ENCODE results near the gene ZFYVE28. TPM values are rescaled to one million over a fixed set of nuclear protein-coding genes. Genes with fewer than 3 reads are reported as not detected.
"Not testable (repeated sequence)": the region's sequence is repeated elsewhere in the genome, so short reads cannot be mapped to it uniquely, and the experiment has no call there.

ZFYVE28 gene
- total RNA-seq, 2 experiments from 2014 or later = 6.1 to 6.3 TPM

- Mint-ChIP-seq H3K36me3 (ENCODE audit: low read depth) (no peaks in the 10 kb centered on the region), H3K27ac (no peak overlapping the region), H3K4me1 (ENCODE audit: low read depth) (no peaks in the 10 kb centered on the region), H3K27me3 (ENCODE audit: low read depth) (peaks cover 6% of the 10 kb centered on the region), H3K9me3 (ENCODE audit: insufficient read depth) (no peaks in the 10 kb centered on the region), H3K4me3 (no peak overlapping the region)
- DNase-seq (no peak), ATAC-seq (no peak)
- ChIA-PET POLR2A (interaction anchor here (0.8 kb wide), 1 partner anchor 214 kb away, joined by 3 read pairs; no protein-coding TSS in a partner anchor), CTCF (interaction anchor here (1.1 kb wide), 1 partner anchor 34 kb away, joined by 3 read pairs; no protein-coding TSS in a partner anchor)
These were observed 15.3 kb upstream of the ZFYVE28 start for GRCh38 chr4:2433609-2434350.

GRCh38 chr4:2432991-2433530 lies 14.6 kb upstream of the ZFYVE28 start:
- Mint-ChIP-seq H3K27me3 (ENCODE audit: low read depth) (peaks cover 6% of the 10 kb centered on the region), H3K4me3 (no peak overlapping the region), H3K36me3 (ENCODE audit: low read depth) (no peaks in the 10 kb centered on the region), H3K4me1 (ENCODE audit: low read depth) (no peaks in the 10 kb centered on the region), H3K9me3 (ENCODE audit: insufficient read depth) (no peaks in the 10 kb centered on the region), H3K27ac (no peak overlapping the region)
- DNase-seq (no peak), ATAC-seq (no peak)
- CTCF ChIA-PET = no interaction called here
- POLR2A ChIA-PET = no interaction called here

- Mint-ChIP-seq H3K27me3 (ENCODE audit: low read depth) (peaks cover 6% of the 10 kb centered on the region), H3K9me3 (ENCODE audit: insufficient read depth) (no peaks in the 10 kb centered on the region), H3K4me1 (ENCODE audit: low read depth) (no peaks in the 10 kb centered on the region), H3K36me3 (ENCODE audit: low read depth) (no peaks in the 10 kb centered on the region), H3K4me3 (no peak overlapping the region), H3K27ac (no peak overlapping the region)
- ATAC-seq (no peak), DNase-seq (no peak)
- ChIA-PET POLR2A (no interaction called here), CTCF (interaction anchor here (1.3 to 1.4 kb wide), 2 partner anchors 13 to 19 kb away, joined by 4 to 6 read pairs; partner anchors contain the start of gene CFAP99)
These were observed 13.6 kb upstream of the ZFYVE28 start for GRCh38 chr4:2432004-2432403.

GRCh38 chr4:2429945-2430757 lies 11.7 kb upstream of the ZFYVE28 start:
- ATAC-seq, DNase-seq, H3K4me3 Mint-ChIP-seq: not testable (repeated sequence)

GRCh38 chr4:2428496-2429213 lies 10.2 kb upstream of the ZFYVE28 start:
- H3K27me3 Mint-ChIP-seq (ENCODE audit: low read depth) = peaks cover 8% of the 10 kb centered on the region
- DNase-seq (no peak), ATAC-seq (no peak)
- no peak overlapping the region for H3K27ac Mint-ChIP-seq
- POLR2A ChIA-PET = interaction anchor here (0.6 kb wide), 1 partner anchor 843 kb away, joined by 4 read pairs; no protein-coding TSS in a partner anchor
- H3K36me3 Mint-ChIP-seq (ENCODE audit: low read depth) = no peaks in the 10 kb centered on the region
- H3K9me3 Mint-ChIP-seq (ENCODE audit: insufficient read depth) = no peaks in the 10 kb centered on the region
- CTCF ChIA-PET = interaction anchor here (1.3 kb wide), 1 partner anchor 10 kb away, joined by 5 read pairs; the partner anchor contains the start of gene CFAP99
- H3K4me1 Mint-ChIP-seq (ENCODE audit: low read depth) = no peaks in the 10 kb centered on the region
- no peak overlapping the region for H3K4me3 Mint-ChIP-seq

More at GRCh38 chr4:2429945-2430757, 11.7 kb upstream of the ZFYVE28 start:
- H3K36me3 Mint-ChIP-seq (ENCODE audit: low read depth); H3K27me3 Mint-ChIP-seq (ENCODE audit: low read depth); POLR2A ChIA-PET; H3K27ac Mint-ChIP-seq; H3K9me3 Mint-ChIP-seq (ENCODE audit: insufficient read depth); H3K4me1 Mint-ChIP-seq (ENCODE audit: low read depth): not testable (repeated sequence)
- CTCF ChIA-PET = interaction anchor here (1.5 kb wide), 1 partner anchor 11 kb away, joined by 5 read pairs; no protein-coding TSS in a partner anchor

GRCh38 chr4:2427383-2428334 lies 9.2 kb upstream of the ZFYVE28 start:
- H3K9me3 Mint-ChIP-seq (ENCODE audit: insufficient read depth) = no peaks in the 10 kb centered on the region
- ChIA-PET POLR2A (interaction anchor here (0.9 kb wide), 1 partner anchor 41 kb away, joined by 3 read pairs; the partner anchor contains the start of gene RNF4), CTCF (interaction anchor here (1.1 to 1.3 kb wide), 2 partner anchors 9 to 14 kb away, joined by 3 to 5 read pairs; partner anchors contain the start of gene CFAP99)
- DNase-seq (no peak), ATAC-seq (no peak)
- no peaks in the 10 kb centered on the region for H3K36me3 Mint-ChIP-seq (ENCODE audit: low read depth)
- H3K4me1 Mint-ChIP-seq (ENCODE audit: low read depth) = no peaks in the 10 kb centered on the region
- H3K27me3 Mint-ChIP-seq (ENCODE audit: low read depth) = peaks cover 8% of the 10 kb centered on the region
- no peak overlapping the region for H3K4me3 Mint-ChIP-seq
- no peak overlapping the region for H3K27ac Mint-ChIP-seq

GRCh38 chr4:2426711-2427275 lies 8.3 kb upstream of the ZFYVE28 start:
- ChIA-PET POLR2A (interaction anchor here (0.9 kb wide), 1 partner anchor 42 kb away, joined by 3 read pairs; the partner anchor contains the start of gene RNF4), CTCF (interaction anchor here (1.1 to 1.3 kb wide), 2 partner anchors 8 to 15 kb away, joined by 3 to 5 read pairs; partner anchors contain the start of gene CFAP99)
- Mint-ChIP-seq H3K9me3 (ENCODE audit: insufficient read depth) (no peaks in the 10 kb centered on the region), H3K4me3 (no peak overlapping the region), H3K27me3 (ENCODE audit: low read depth) (peaks cover 12% of the 10 kb centered on the region), H3K36me3 (ENCODE audit: low read depth) (no peaks in the 10 kb centered on the region), H3K27ac (no peak overlapping the region), H3K4me1 (ENCODE audit: low read depth) (no peaks in the 10 kb centered on the region)
- DNase-seq (no peak), ATAC-seq (no peak)

GRCh38 chr4:2426069-2426397 lies 7.6 kb upstream of the ZFYVE28 start:
- ChIA-PET POLR2A (no interaction called here), CTCF (no interaction called here)
- Mint-ChIP-seq H3K27me3 (ENCODE audit: low read depth) (peaks cover 11% of the 10 kb centered on the region), H3K4me1 (ENCODE audit: low read depth) (no peaks in the 10 kb centered on the region), H3K4me3 (no peak overlapping the region), H3K9me3 (ENCODE audit: insufficient read depth) (no peaks in the 10 kb centered on the region), H3K36me3 (ENCODE audit: low read depth) (no peaks in the 10 kb centered on the region), H3K27ac (no peak overlapping the region)
- ATAC-seq (no peak), DNase-seq (no peak)

- Mint-ChIP-seq H3K36me3 (ENCODE audit: low read depth) (no peaks in the 10 kb centered on the region), H3K9me3 (ENCODE audit: insufficient read depth) (no peaks in the 10 kb centered on the region), H3K27me3 (ENCODE audit: low read depth) (peaks cover 16% of the 10 kb centered on the region), H3K4me3 (no peak overlapping the region), H3K4me1 (ENCODE audit: low read depth) (no peaks in the 10 kb centered on the region), H3K27ac (no peak overlapping the region)
- CTCF ChIA-PET = interaction anchor here (1.2 to 1.3 kb wide), 2 partner anchors 16 to 205 kb away, joined by 4 read pairs; no protein-coding TSS in a partner anchor
- POLR2A ChIA-PET = no interaction called here
- ATAC-seq (no peak), DNase-seq (no peak)
These were observed 7.1 kb upstream of the ZFYVE28 start for GRCh38 chr4:2425386-2426068.

GRCh38 chr4:2424581-2424980 lies 6.1 kb upstream of the ZFYVE28 start:
- Mint-ChIP-seq H3K4me3 (no peak overlapping the region), H3K9me3 (ENCODE audit: insufficient read depth) (no peaks in the 10 kb centered on the region), H3K4me1 (ENCODE audit: low read depth) (peaks cover 6% of the 10 kb centered on the region), H3K36me3 (ENCODE audit: low read depth) (no peaks in the 10 kb centered on the region), H3K27ac (no peak overlapping the region), H3K27me3 (ENCODE audit: low read depth) (peaks cover 25% of the 10 kb centered on the region)
- ChIA-PET CTCF (interaction anchor here (1.2 to 1.3 kb wide), 2 partner anchors 17 to 204 kb away, joined by 4 read pairs; no protein-coding TSS in a partner anchor), POLR2A (no interaction called here)
- DNase-seq (no peak), ATAC-seq (no peak)

Measured in activated CD8-positive, alpha-beta T cell treated with anti-CD3 and anti-CD28 coated beads, Interleukin-2, amount 10 ng/mL, durations not matched to agents 7 days and 5 days (primary cell).